ENCODE data around the gene KRTAP2-3.
"Not testable (repeated sequence)": the region's sequence is repeated elsewhere in the genome, so short reads cannot be mapped to it uniquely, and the experiment has no call there.

Gene KRTAP2-3

GRCh38 chr17:41060052-41060604 lies at the start of gene KRTAP2-3:
Gene KRTAP2-3 (minus strand): TSS chr17:41060114. CDS start chr17:41060050, 64 bp downstream.
- in situ Hi-C loops (cut with HindIII; ENCODE audit: low sequenced_read_pairs), result no loop called here

GRCh38 chr17:41108728-41109386 lies 48.9 kb upstream of the KRTAP2-3 start:
- in situ Hi-C loops (cut with HindIII; ENCODE audit: low sequenced_read_pairs), result not testable (repeated sequence)

- in situ Hi-C loops (cut with HindIII; ENCODE audit: low sequenced_read_pairs), result no loop called here
These were observed 48.1 kb upstream of the KRTAP2-3 start for GRCh38 chr17:41107941-41108450.

GRCh38 chr17:41105347-41105746 lies 45.4 kb upstream of the KRTAP2-3 start, which contains the start of gene KRTAP4-9:
Gene KRTAP4-9 (plus strand): TSS chr17:41105389. CDS start chr17:41105389, 0 bp downstream.
- in situ Hi-C loops (cut with HindIII; ENCODE audit: low sequenced_read_pairs), result not testable (repeated sequence)

GRCh38 chr17:41104386-41105038 lies 44.6 kb upstream of the KRTAP2-3 start:
- in situ Hi-C loops (cut with HindIII; ENCODE audit: low sequenced_read_pairs), result not testable (repeated sequence)

- in situ Hi-C loops (cut with HindIII; ENCODE audit: low sequenced_read_pairs), result no loop called here
These were observed 44.0 kb upstream of the KRTAP2-3 start for GRCh38 chr17:41103896-41104295.

GRCh38 chr17:41101586-41102259 lies 41.8 kb upstream of the KRTAP2-3 start, which contains the start of gene KRTAP4-16:
Gene KRTAP4-16 (minus strand): TSS chr17:41102209. CDS start chr17:41102209, 0 bp downstream.
- in situ Hi-C loops (cut with HindIII; ENCODE audit: low sequenced_read_pairs), result no loop called here

- in situ Hi-C loops (cut with HindIII; ENCODE audit: low sequenced_read_pairs), result not testable (repeated sequence)
These were observed 40.0 kb upstream of the KRTAP2-3 start for GRCh38 chr17:41099682-41100480.

GRCh38 chr17:41098481-41098880 lies 38.6 kb upstream of the KRTAP2-3 start:
- in situ Hi-C loops (cut with HindIII; ENCODE audit: low sequenced_read_pairs), result no loop called here

GRCh38 chr17:41098042-41098441 lies 38.1 kb upstream of the KRTAP2-3 start, which contains the start of gene KRTAP4-8:
Gene KRTAP4-8 (minus strand): TSS chr17:41098142. CDS start chr17:41098084, 58 bp downstream.
- in situ Hi-C loops (cut with HindIII; ENCODE audit: low sequenced_read_pairs), result no loop called here

- in situ Hi-C loops (cut with HindIII; ENCODE audit: low sequenced_read_pairs), result no loop called here
These were observed 36.1 kb upstream of the KRTAP2-3 start for GRCh38 chr17:41096055-41096454.

GRCh38 chr17:41088760-41089352 lies 28.9 kb upstream of the KRTAP2-3 start:
- in situ Hi-C loops (cut with HindIII; ENCODE audit: low sequenced_read_pairs), result not testable (repeated sequence)

GRCh38 chr17:41084100-41084856 lies 24.4 kb upstream of the KRTAP2-3 start, which contains the start of gene KRTAP4-7:
Gene KRTAP4-7 (plus strand): TSS chr17:41084150. CDS start chr17:41084207, 57 bp downstream.
- in situ Hi-C loops (cut with HindIII; ENCODE audit: low sequenced_read_pairs), result not testable (repeated sequence)

- in situ Hi-C loops (cut with HindIII; ENCODE audit: low sequenced_read_pairs), result not testable (repeated sequence)
These were observed 23.5 kb upstream of the KRTAP2-3 start for GRCh38 chr17:41083427-41083826.

- in situ Hi-C loops (cut with HindIII; ENCODE audit: low sequenced_read_pairs), result no loop called here
These were observed 22.7 kb upstream of the KRTAP2-3 start for GRCh38 chr17:41082626-41083025.

GRCh38 chr17:41076788-41077187 lies 16.9 kb upstream of the KRTAP2-3 start:
- in situ Hi-C loops (cut with HindIII; ENCODE audit: low sequenced_read_pairs), result no loop called here

- in situ Hi-C loops (cut with HindIII; ENCODE audit: low sequenced_read_pairs), result no loop called here
These were observed 13.8 kb upstream of the KRTAP2-3 start for GRCh38 chr17:41073676-41074075.

GRCh38 chr17:41071606-41072360 lies 11.9 kb upstream of the KRTAP2-3 start:
- in situ Hi-C loops (cut with HindIII; ENCODE audit: low sequenced_read_pairs), result no loop called here
